Skeletal muscle satellite cell (primary cell): ENCODE results near the gene MAML2.

Source experiments
- H3K27me3 ChIP-seq: 2 replicates; pipeline ENCODE4 v1.7.0; 2013; ENCODE audit warnings: low read length; ENCODE audit not compliant: control insufficient read depth, insufficient read depth
- H3K36me3 ChIP-seq: 2 replicates; pipeline ENCODE4 v1.7.0; 2013; ENCODE audit warnings: mild to moderate bottlenecking, control low read depth, low read length; ENCODE audit not compliant: insufficient read depth
- H3K4me1 ChIP-seq: 2 replicates; pipeline ENCODE4 v1.7.0; 2013; ENCODE audit warnings: low read length; ENCODE audit not compliant: control insufficient read depth, insufficient read depth
- H3K4me2 ChIP-seq: 2 replicates; pipeline ENCODE4 v1.7.0; 2013; ENCODE audit warnings: mild to moderate bottlenecking, low read length
- H3K4me3 ChIP-seq: 2 replicates; pipeline ENCODE4 v1.7.0; 2013; ENCODE audit warnings: low read length
- H3K9ac ChIP-seq: 2 replicates; pipeline ENCODE4 v1.7.0; 2013; ENCODE audit warnings: mild to moderate bottlenecking, low read depth, low read length, moderate library complexity
- H3K9me3 ChIP-seq: replicated peaks from 2 replicates; pipeline ENCODE4 v1.7.0; 2013; ENCODE audit warnings: mild to moderate bottlenecking, control low read depth, low read length

Gene MAML2

DNA sequence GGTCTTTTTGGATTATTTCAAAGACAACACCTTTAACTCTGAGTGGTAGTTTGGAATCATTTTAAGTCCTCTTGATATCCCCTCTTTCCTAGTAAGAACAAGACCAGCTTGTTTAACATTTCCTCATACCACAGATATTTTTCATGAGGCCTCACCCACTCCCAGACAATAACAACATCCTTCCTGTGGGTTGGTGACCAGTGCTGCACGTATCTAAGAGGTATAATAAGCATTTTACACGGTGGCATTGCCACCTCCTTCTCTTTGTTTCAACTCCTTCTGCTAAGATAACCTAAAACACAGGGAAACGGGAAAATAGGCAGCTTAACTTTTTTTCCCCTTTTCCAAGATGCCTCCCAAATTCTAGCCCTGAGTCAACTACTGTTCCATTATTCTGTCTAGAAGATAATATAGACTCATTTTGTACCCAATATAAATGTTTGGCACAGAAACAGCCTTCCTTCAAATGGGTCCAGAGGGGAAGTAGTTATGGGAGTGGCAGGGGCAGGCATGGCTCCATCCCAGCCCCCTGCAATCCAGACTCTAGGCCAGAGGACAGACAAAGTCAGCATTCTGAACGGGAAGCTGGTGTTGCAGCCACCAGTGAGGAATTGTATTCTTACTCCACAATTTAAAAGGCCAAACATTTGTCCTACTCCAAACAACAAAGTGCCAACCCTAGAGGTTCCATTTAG lies 28.5 kb downstream of the MAML2 start:
- Histone ChIP-seq H3K4me2 (peak overlapping the region; percentile 66), H3K4me3 (peak overlapping the region; percentile 37), H3K9me3 (no peaks in the 10 kb centered on the region), H3K9ac (peak overlapping the region; percentile 67), H3K27me3 (no peaks in the 10 kb centered on the region), H3K36me3 (peaks cover 17% of the 10 kb centered on the region), H3K4me1 (peaks cover 93% of the 10 kb centered on the region)

DNA sequence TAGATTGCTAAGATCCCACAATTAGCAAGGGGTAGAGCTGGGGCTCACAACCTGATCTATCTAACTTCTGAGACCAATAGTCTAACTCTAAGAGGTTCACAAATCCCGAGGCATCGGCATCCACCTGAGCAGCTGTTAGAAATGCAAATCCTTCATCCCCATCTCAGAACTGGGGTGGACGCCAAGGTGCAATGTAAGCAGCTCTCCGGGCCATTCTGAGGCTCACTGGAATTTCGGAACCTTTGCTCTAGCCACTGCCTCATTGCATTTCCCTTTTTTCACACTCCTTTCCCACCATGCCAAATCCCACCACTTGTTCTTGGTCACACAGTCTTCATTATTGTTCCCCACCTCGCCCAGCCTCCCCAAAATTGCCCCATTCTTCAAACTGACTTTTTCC lies 29.8 kb downstream of the MAML2 start:
- no peaks in the 10 kb centered on the region for H3K27me3 ChIP-seq
- peaks cover 17% of the 10 kb centered on the region for H3K36me3 ChIP-seq
- no peak overlapping the region for H3K4me2 ChIP-seq
- no peaks in the 10 kb centered on the region for H3K9me3 ChIP-seq
- H3K9ac ChIP-seq: no peak overlapping the region
- H3K4me3 ChIP-seq: no peak overlapping the region
- H3K4me1 ChIP-seq: peaks cover 95% of the 10 kb centered on the region

- Histone ChIP-seq H3K36me3 (peaks cover 2% of the 10 kb centered on the region), H3K27me3 (no peaks in the 10 kb centered on the region), H3K4me3 (no peak overlapping the region), H3K4me2 (peak overlapping the region; percentile 41), H3K9me3 (no peaks in the 10 kb centered on the region), H3K9ac (peak overlapping the region; percentile 14), H3K4me1 (peaks cover 97% of the 10 kb centered on the region)
Observed at GRCh38 chr11:96311120-96311568, 31.9 kb downstream of the MAML2 start.

- H3K27me3 ChIP-seq: no peaks in the 10 kb centered on the region
- peaks cover 97% of the 10 kb centered on the region for H3K4me1 ChIP-seq
Observed at GRCh38 chr11:96310236-96310635, 32.8 kb downstream of the MAML2 start.

GRCh38 chr11:96309643-96310017 lies 33.4 kb downstream of the MAML2 start:
- H3K4me3 ChIP-seq: no peak overlapping the region
- H3K36me3 ChIP-seq: no peaks in the 10 kb centered on the region
- H3K4me1 ChIP-seq: peaks cover 96% of the 10 kb centered on the region
- no peaks in the 10 kb centered on the region for H3K9me3 ChIP-seq
- peak overlapping the region; percentile 8 for H3K9ac ChIP-seq
- peak overlapping the region; percentile 41 for H3K4me2 ChIP-seq
- H3K27me3 ChIP-seq: no peaks in the 10 kb centered on the region

More at GRCh38 chr11:96310236-96310635, 32.8 kb downstream of the MAML2 start:
- Histone ChIP-seq H3K4me3 (no peak overlapping the region), H3K4me2 (peak overlapping the region; percentile 41), H3K9ac (peak overlapping the region; percentile 8), H3K36me3 (no peaks in the 10 kb centered on the region), H3K9me3 (no peaks in the 10 kb centered on the region)

- Histone ChIP-seq H3K4me2 (peak overlapping the region; percentile 87), H3K4me1 (peaks cover 96% of the 10 kb centered on the region), H3K9ac (peak overlapping the region; percentile 92), H3K36me3 (no peaks in the 10 kb centered on the region), H3K9me3 (no peaks in the 10 kb centered on the region), H3K27me3 (no peaks in the 10 kb centered on the region), H3K4me3 (peak overlapping the region; percentile 5)
Observed at GRCh38 chr11:96309016-96309642, 33.9 kb downstream of the MAML2 start.

GRCh38 chr11:96307776-96308140 lies 35.2 kb downstream of the MAML2 start:
- peaks cover 94% of the 10 kb centered on the region for H3K4me1 ChIP-seq
- H3K9me3 ChIP-seq: no peaks in the 10 kb centered on the region
- peak overlapping the region; percentile 63 for H3K4me3 ChIP-seq
- H3K27me3 ChIP-seq: no peaks in the 10 kb centered on the region
- no peaks in the 10 kb centered on the region for H3K36me3 ChIP-seq
- peak overlapping the region; percentile 87 for H3K4me2 ChIP-seq
- peak overlapping the region; percentile 92 for H3K9ac ChIP-seq

DNA sequence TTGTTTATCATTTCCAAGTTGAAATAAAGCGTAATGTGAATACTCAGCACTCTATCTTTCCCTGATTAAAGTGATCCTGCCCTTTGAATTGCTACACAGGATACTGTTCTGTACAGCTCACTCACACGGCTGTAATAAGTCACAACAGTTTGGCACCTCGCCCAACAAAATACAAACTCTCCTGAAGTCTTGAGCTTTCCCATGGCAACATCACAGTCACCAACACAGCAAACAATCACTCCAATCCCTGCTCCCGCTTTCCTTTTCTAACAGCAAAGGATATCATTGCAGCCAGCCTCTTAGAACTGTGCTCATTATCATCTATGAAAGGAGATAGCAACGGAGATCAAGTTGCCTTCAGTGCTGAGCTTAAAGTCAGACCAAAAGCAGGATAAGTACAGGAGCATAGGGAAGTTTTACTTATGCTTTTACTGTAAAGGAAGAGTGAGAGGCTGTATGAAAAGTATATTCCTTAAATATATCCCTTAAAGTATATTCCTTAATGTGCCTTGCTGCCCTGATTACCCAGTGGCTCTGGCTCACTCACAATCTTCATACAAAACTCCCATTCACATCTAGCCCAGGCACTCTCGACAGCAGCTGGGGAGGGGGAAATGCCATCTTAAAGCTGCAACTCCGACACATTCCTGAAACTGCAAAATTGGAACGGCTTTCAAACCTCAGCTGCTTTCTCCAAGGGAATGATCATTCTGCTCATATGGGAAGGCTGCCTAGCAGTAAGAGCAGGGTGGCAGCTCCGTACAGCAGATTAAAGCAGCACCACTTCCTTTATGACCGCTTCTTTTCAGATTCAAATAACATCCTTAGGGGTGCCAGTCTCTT lies 35.8 kb downstream of the MAML2 start:
- peak overlapping the region; percentile 92 for H3K9ac ChIP-seq
- H3K9me3 ChIP-seq: no peaks in the 10 kb centered on the region
- peak overlapping the region; percentile 63 for H3K4me3 ChIP-seq
- no peaks in the 10 kb centered on the region for H3K36me3 ChIP-seq
- peaks cover 94% of the 10 kb centered on the region for H3K4me1 ChIP-seq
- H3K4me2 ChIP-seq: peak overlapping the region; percentile 87
- no peaks in the 10 kb centered on the region for H3K27me3 ChIP-seq

DNA sequence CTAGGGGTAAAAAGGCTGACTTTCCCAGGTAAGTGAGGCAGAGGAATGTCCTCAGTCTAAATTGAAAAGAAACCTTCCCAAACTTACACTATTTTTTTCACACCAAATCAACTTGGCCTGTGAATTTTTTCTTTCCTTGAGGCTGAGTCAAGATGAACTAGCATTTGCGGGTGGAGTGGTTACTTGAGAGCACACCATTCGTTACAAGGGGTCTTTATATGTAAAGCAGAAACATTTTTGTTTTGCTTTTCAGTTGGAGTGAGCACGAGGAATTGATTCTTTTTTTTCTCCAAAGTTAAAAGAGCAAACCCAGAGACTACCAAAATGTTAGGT lies 36.4 kb downstream of the MAML2 start:
- Histone ChIP-seq H3K9me3 (no peaks in the 10 kb centered on the region), H3K9ac (peak overlapping the region; percentile 80), H3K4me2 (peak overlapping the region; percentile 79), H3K4me1 (peaks cover 89% of the 10 kb centered on the region), H3K27me3 (no peaks in the 10 kb centered on the region), H3K4me3 (peak overlapping the region; percentile 46), H3K36me3 (no peaks in the 10 kb centered on the region)

GRCh38 chr11:96306071-96306470 lies 36.9 kb downstream of the MAML2 start:
- no peaks in the 10 kb centered on the region for H3K36me3 ChIP-seq
- H3K27me3 ChIP-seq: no peaks in the 10 kb centered on the region
- H3K4me1 ChIP-seq: peaks cover 84% of the 10 kb centered on the region
- peak overlapping the region; percentile 46 for H3K4me3 ChIP-seq
- H3K9me3 ChIP-seq: no peaks in the 10 kb centered on the region
- H3K9ac ChIP-seq: peak overlapping the region; percentile 80
- H3K4me2 ChIP-seq: peak overlapping the region; percentile 79

- Histone ChIP-seq H3K4me1 (peaks cover 63% of the 10 kb centered on the region), H3K36me3 (no peaks in the 10 kb centered on the region)
Observed at GRCh38 chr11:96303980-96304379, 39.0 kb downstream of the MAML2 start.

More at GRCh38 chr11:96303980-96304379, 39.0 kb downstream of the MAML2 start:
- Histone ChIP-seq H3K9me3 (no peaks in the 10 kb centered on the region), H3K4me2 (peak overlapping the region; percentile 39), H3K9ac (peak overlapping the region; percentile 20), H3K4me3 (no peak overlapping the region), H3K27me3 (no peaks in the 10 kb centered on the region)
